ENCODE results near the gene RANBP3. TPM values are rescaled to one million over a fixed set of nuclear protein-coding genes. Genes with fewer than 3 reads are reported as not detected.

RANBP3 gene
- total RNA-seq, 2 experiments from 2014 or later, result 74.3 to 90.2 TPM

DNA sequence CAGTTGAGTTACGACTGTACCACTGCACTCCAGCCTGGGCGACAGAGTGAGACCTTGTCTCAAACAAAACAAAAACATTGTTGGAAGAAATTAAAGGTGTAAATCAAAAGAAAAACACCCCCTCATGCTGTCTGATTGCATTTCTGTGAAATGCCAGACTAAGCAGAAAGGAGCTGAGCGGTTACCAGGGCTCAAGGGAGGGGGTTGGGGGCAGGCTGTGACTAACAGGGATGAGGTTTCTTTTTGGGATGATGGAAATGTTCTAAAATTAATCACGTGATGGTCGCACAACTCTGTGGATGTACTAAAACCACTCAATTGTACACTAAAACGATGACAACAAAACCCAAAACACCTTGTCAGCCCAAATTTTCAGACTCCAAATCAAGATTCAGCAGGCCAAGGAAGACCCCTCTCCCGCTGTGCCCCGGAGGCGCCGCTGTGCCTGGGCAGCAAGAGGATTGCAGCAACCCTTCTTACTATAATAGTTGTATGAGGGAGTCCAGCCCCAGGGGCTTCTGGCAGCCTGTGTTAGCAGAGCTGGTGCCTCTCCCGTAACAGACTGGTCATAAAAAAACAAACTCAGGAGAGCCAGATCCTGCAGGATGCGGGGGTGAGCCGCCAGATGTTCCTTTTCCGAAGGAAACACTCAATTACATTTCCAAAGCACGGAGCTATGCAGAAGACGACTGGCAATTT is 43.0 kb downstream of the RANBP3 start:
- no peaks in the 10 kb centered on the region for H3K9me2 ChIP-seq (ENCODE audit: insufficient read depth, low read length)
- ChIA-PET CTCF (ENCODE audit: unreplicated experiment) (no interaction called here), POLR2A (interaction anchor here (2.0 kb wide), 1 partner anchor 31 kb away, joined by 5 read pairs; the partner anchor contains the start of gene NDUFA11)
- BruUV-seq (replicated peaks), result no TSS peak
- DNase-seq (ENCODE audit: low spot score), result no peak
- H3K27ac ChIP-seq (ENCODE audit: low read depth, low read length, poor library complexity, severe bottlenecking), result no peak overlapping the region
- TF ChIP-seq, protein P1, sequence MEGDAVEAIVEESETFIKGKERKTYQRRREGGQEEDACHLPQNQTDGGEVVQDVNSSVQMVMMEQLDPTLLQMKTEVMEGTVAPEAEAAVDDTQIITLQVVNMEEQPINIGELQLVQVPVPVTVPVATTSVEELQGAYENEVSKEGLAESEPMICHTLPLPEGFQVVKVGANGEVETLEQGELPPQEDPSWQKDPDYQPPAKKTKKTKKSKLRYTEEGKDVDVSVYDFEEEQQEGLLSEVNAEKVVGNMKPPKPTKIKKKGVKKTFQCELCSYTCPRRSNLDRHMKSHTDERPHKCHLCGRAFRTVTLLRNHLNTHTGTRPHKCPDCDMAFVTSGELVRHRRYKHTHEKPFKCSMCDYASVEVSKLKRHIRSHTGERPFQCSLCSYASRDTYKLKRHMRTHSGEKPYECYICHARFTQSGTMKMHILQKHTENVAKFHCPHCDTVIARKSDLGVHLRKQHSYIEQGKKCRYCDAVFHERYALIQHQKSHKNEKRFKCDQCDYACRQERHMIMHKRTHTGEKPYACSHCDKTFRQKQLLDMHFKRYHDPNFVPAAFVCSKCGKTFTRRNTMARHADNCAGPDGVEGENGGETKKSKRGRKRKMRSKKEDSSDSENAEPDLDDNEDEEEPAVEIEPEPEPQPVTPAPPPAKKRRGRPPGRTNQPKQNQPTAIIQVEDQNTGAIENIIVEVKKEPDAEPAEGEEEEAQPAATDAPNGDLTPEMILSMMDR (conservative IDR thresholded peaks at IDR 0.05; ENCODE audit: low read length), result no peak
- TF ChIP-seq EZH2phosphoT487 (IDR thresholded peaks at IDR 0.05; ENCODE audit: borderline replicate concordance, low read depth, low read length), result no peak
- H3K36me3 ChIP-seq (ENCODE audit: insufficient read depth, low read length), result peaks cover 85% of the 10 kb centered on the region
- H4K20me1 ChIP-seq (ENCODE audit: insufficient read depth, low read length), result no peaks in the 10 kb centered on the region
- H3K4me2 ChIP-seq (ENCODE audit: low read length), result no peak overlapping the region
- intact Hi-C loops (cut with micrococcal nuclease; ENCODE audit: unreplicated experiment), result no loop called here
- H3K4me3 ChIP-seq (ENCODE audit: low read depth, low read length, poor library complexity, severe bottlenecking), result no peak overlapping the region
- no peaks in the 10 kb centered on the region for H3K79me2 ChIP-seq (ENCODE audit: insufficient read depth, low read depth, low read length)
- no peak overlapping the region for H2AFZ ChIP-seq (ENCODE audit: low read length)
- no peaks in the 10 kb centered on the region for H3K4me1 ChIP-seq (ENCODE audit: insufficient read depth, low read length, poor library complexity, severe bottlenecking)
- H3K9me3 ChIP-seq (ENCODE audit: low read length), result no peaks in the 10 kb centered on the region

DNA sequence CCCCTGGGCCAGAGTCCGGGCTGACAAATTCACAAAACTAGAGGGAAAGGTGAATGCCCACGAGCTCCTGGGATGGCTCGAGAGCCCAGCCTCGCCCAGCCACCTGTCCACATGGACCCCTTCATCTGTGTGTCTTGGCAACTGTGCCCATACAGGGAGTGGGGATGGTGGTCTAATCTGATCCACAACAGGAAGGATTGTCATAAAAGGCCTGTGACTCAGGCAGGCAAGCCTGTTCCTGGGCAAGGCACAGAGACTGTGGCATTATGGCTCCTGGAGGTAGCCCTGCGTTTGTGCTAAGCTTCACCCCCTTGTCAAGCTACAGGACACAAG is 43.9 kb downstream of the RANBP3 start:
- Histone ChIP-seq H3K4me2 (ENCODE audit: low read length) (no peak overlapping the region), H3K9me2 (ENCODE audit: insufficient read depth, low read length) (no peaks in the 10 kb centered on the region), H4K20me1 (ENCODE audit: insufficient read depth, low read length) (no peaks in the 10 kb centered on the region), H3K36me3 (ENCODE audit: insufficient read depth, low read length) (peaks cover 85% of the 10 kb centered on the region), H3K4me1 (ENCODE audit: insufficient read depth, low read length, poor library complexity, severe bottlenecking) (no peaks in the 10 kb centered on the region), H3K4me3 (ENCODE audit: low read depth, low read length, poor library complexity, severe bottlenecking) (no peak overlapping the region), H3K9me3 (ENCODE audit: low read length) (no peaks in the 10 kb centered on the region), H3K79me2 (ENCODE audit: insufficient read depth, low read depth, low read length) (no peaks in the 10 kb centered on the region), H3K27ac (ENCODE audit: low read depth, low read length, poor library complexity, severe bottlenecking) (no peak overlapping the region), H2AFZ (ENCODE audit: low read length) (no peak overlapping the region)
- CTCF ChIA-PET (ENCODE audit: unreplicated experiment), result no interaction called here
- intact Hi-C loops (cut with micrococcal nuclease; ENCODE audit: unreplicated experiment), result no loop called here
- TF ChIP-seq, protein P1 (conservative IDR thresholded peaks at IDR 0.05; ENCODE audit: low read length), result no peak
- no peak for TF ChIP-seq EZH2phosphoT487 (IDR thresholded peaks at IDR 0.05; ENCODE audit: borderline replicate concordance, low read depth, low read length)
- BruUV-seq (replicated peaks), result no TSS peak
- DNase-seq (ENCODE audit: low spot score), result no peak
- POLR2A ChIA-PET, result no interaction called here

DNA sequence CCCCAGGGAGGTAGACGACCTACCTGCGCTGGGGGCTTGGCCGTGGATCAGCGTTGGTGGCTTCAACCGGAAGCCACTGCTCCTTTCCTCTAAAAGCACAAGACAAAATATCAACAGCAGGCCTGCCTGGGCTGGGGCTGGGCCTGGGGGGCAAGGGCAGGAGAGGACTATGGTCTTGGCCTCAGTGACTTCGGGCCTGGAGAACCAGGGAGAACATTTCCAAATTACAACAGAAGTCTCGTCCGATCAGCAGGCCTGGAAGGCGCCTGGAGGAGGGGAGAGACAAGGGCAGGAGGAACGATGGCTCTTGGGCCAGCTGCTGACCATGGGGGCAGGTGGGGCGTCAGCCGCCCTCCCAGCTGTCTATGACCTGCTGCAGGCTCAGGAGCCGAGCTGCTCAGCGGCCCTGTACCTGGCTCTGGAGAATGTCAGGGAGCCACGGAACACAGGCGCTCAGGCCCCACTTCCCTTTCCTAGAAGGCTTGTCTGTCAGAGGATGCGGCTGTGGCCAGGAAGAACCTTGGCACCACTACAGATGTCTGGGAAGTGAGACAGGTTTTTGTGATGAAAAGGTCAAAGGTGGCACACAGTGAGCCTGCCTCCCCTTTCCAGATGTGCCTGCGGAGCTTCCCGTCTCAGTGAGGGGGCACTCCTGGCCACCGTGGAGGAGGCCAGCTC is 44.4 kb downstream of the RANBP3 start:
- H3K4me2 ChIP-seq (ENCODE audit: low read length), result no peak overlapping the region
- DNase-seq (ENCODE audit: low spot score), result no peak
- intact Hi-C loops (cut with micrococcal nuclease; ENCODE audit: unreplicated experiment), result no loop called here
- H3K36me3 ChIP-seq (ENCODE audit: insufficient read depth, low read length), result peaks cover 89% of the 10 kb centered on the region
- no peak overlapping the region for H3K4me3 ChIP-seq (ENCODE audit: low read depth, low read length, poor library complexity, severe bottlenecking)
- BruUV-seq (replicated peaks), result no TSS peak
- H3K27ac ChIP-seq (ENCODE audit: low read depth, low read length, poor library complexity, severe bottlenecking), result no peak overlapping the region
- no peaks in the 10 kb centered on the region for H3K79me2 ChIP-seq (ENCODE audit: insufficient read depth, low read depth, low read length)
- ChIA-PET POLR2A (no interaction called here), CTCF (ENCODE audit: unreplicated experiment) (no interaction called here)
- H3K9me3 ChIP-seq (ENCODE audit: low read length), result no peaks in the 10 kb centered on the region
- H3K9me2 ChIP-seq (ENCODE audit: insufficient read depth, low read length), result no peaks in the 10 kb centered on the region
- no peak for TF ChIP-seq EZH2phosphoT487 (IDR thresholded peaks at IDR 0.05; ENCODE audit: borderline replicate concordance, low read depth, low read length)
- TF ChIP-seq, protein P1 (conservative IDR thresholded peaks at IDR 0.05; ENCODE audit: low read length), result no peak
- no peaks in the 10 kb centered on the region for H4K20me1 ChIP-seq (ENCODE audit: insufficient read depth, low read length)
- H3K4me1 ChIP-seq (ENCODE audit: insufficient read depth, low read length, poor library complexity, severe bottlenecking), result peaks cover under 1% of the 10 kb centered on the region
- no peak overlapping the region for H2AFZ ChIP-seq (ENCODE audit: low read length)
